HepG2 (cell line): ENCODE results near the gene BCAS1. TPM values are rescaled to one million over a fixed set of nuclear protein-coding genes. Genes with fewer than 3 reads are reported as not detected.
A peak's percentile ranks its signal among the peaks of the same experiment; 100 is the strongest.

Experiments
- ATAC-seq: fragments of 200-7000 bp; cut with Tn5 transposase; 3 replicates; pipeline ENCODE4 v1.9.1; 2020; ENCODE audit warnings: mild to moderate bottlenecking, moderate library complexity
- BruUV-seq: library from RNA; stranded (reverse); fragments of 400-500 nt; replicated peaks from 2 replicates; lab custom pipeline; 2021; lab: Mats Ljungman, UMichigan
- CTCF ChIA-PET: fragments of 300-600 bp; formaldehyde crosslinking; extraction: SDS; loops from one replicate; lab custom pipeline; 2021; ENCODE audit warnings: low total read pairs, inconsistent platforms, low intra/inter-chr PET ratio; lab: Yijun Ruan, JAX
- POLR2A ChIA-PET: fragments of 350-600 bp; sonication (Branson Sonifier 250); formaldehyde crosslinking; loops from one replicate; lab custom pipeline; 2020; ENCODE audit warnings: antibody characterized with exemption, inconsistent platforms; lab: Yijun Ruan, JAX
- DNase-seq: peaks from one replicate; pipeline ENCODE4 v3.0.0-alpha.2; 2015; ENCODE audit warnings: low spot score
- FAIRE-seq: peaks from 3 replicates; lab custom pipeline; 2011; peaks lifted over from hg19 to GRCh38; lab: Jason Lieb, UNC
- H2AFZ ChIP-seq: one replicate; pipeline ENCODE4 v1.6.1; 2011; ENCODE audit warnings: low read length, inconsistent platforms
- H3K27ac ChIP-seq: fragments of 300-600 bp; 3 replicates; pipeline ENCODE4 v1.8.0; 2011; ENCODE audit warnings: mixed run types, mild to moderate bottlenecking, mixed read lengths, low read length, inconsistent platforms; ENCODE audit not compliant: insufficient read depth; ENCODE audit errors: extremely low read length
- H3K27me3 ChIP-seq, 2 experiments: fragments of 200-600 bp in 1 of 2; 2 replicates in 1 of 2; 3 replicates in 1 of 2; pipeline versions ENCODE4 v1.6.0 to v1.8.0; 2011; ENCODE audit warnings: low read length in 2 of 2, mild to moderate bottlenecking in 2 of 2, moderate library complexity in 2 of 2, inconsistent platforms in 1 of 2; ENCODE audit not compliant: insufficient read depth in 2 of 2, control insufficient read depth in 1 of 2
- H3K36me3 ChIP-seq, 2 experiments: fragments of 200-600 bp in 1 of 2; replicated peaks in 1 of 2; 2 replicates in 1 of 2; 3 replicates in 1 of 2; pipeline versions ENCODE4 v1.5.1 to v1.8.0; 2011; ENCODE audit warnings: low read length in 2 of 2, inconsistent platforms in 1 of 2; ENCODE audit not compliant: insufficient read depth in 2 of 2, control insufficient read depth in 1 of 2
- H3K4me1 ChIP-seq: 2 replicates; pipeline ENCODE4 v1.5.1; 2012; ENCODE audit warnings: low read length, inconsistent platforms; ENCODE audit not compliant: insufficient read depth
- H3K4me2 ChIP-seq: 2 replicates; pipeline ENCODE4 v1.6.0; 2011; ENCODE audit warnings: low read depth, low read length, inconsistent platforms
- H3K4me3 ChIP-seq, 3 experiments: fragments of 200-600 bp in 1 of 3; sonication (generic), shearing (Covaris generic) in 1 of 3; replicated peaks in 1 of 3; 2 replicates each; pipeline ENCODE4 v1.5.1; 2011 to 2016; ENCODE audit warnings: low read length in 3 of 3, inconsistent platforms in 2 of 3, low read depth in 2 of 3, mild to moderate bottlenecking in 2 of 3, control low read depth in 1 of 3, mixed read lengths in 1 of 3; ENCODE audit not compliant: insufficient read depth in 1 of 3
- H3K79me2 ChIP-seq: one replicate; pipeline ENCODE4 v1.6.1; 2011; ENCODE audit warnings: low read length, inconsistent platforms; ENCODE audit not compliant: insufficient read depth
- H3K9ac ChIP-seq: 2 replicates; pipeline ENCODE4 v1.6.0; 2011; ENCODE audit warnings: mild to moderate bottlenecking, low read depth, low read length, inconsistent platforms; ENCODE audit not compliant: insufficient read depth
- H3K9me3 ChIP-seq: 2 replicates; pipeline ENCODE4 v1.5.1; 2012; ENCODE audit warnings: mild to moderate bottlenecking, low read length
- H4K20me1 ChIP-seq: 2 replicates; pipeline ENCODE4 v1.6.0; 2011; ENCODE audit warnings: inconsistent platforms, mild to moderate bottlenecking, low read length, moderate library complexity; ENCODE audit not compliant: insufficient read depth
- ZNF629 ChIP-seq: sonication (generic); formaldehyde crosslinking; conservative IDR thresholded peaks from 2 replicates; pipeline ENCODE4 v1.5.0; 2020; ENCODE audit warnings: missing genetic modification reagents
- ZNF768 ChIP-seq: sonication (generic); formaldehyde crosslinking; IDR thresholded peaks from 2 replicates; pipeline ENCODE4 v1.4.0; 2020; ENCODE audit warnings: missing genetic modification reagents
- WGBS: methylation state at CpG from one replicate; pipeline ENCODE4 v1.1.6; 2017; ENCODE audit warnings: low lambda C conversion rate; 5-methylcytosine and 5-hydroxymethylcytosine counted together
- in situ Hi-C: cut with HindIII; loops from 2 replicates; pipeline ENCODE4 v1.10.0; 2017; ENCODE audit warnings: low pct_unique_long_range_greater_than_20kb; ENCODE audit not compliant: extremely low pct_ligation_motif_present
- intact Hi-C: fragments of 100-400 bp; cut with micrococcal nuclease; formaldehyde crosslinking; loops from one replicate; pipeline ENCODE4 v1.10.0; 2022; ENCODE audit not compliant: unreplicated experiment
- polyA plus RNA-seq, 8 experiments: library from polyadenylated mRNA; depleted of rRNA in 3 of 8; stranded (reverse) in 7 of 8; unstranded in 1 of 8; fragments of >200 nt; fragmentation: Illumina TruSeq in 4 of 8; extraction: Trizol in 4 of 8; gene quantifications; 2 replicates each; pipeline versions ENCODE4 v1.2.1 to v1.2.3, GENCODE V29; 2011 to 2016; ENCODE audit warnings: low read depth in 4 of 8, missing spikeins in 1 of 8, mixed read lengths in 1 of 8; ENCODE audit not compliant: insufficient read depth in 1 of 8
- total RNA-seq, 5 experiments: library from RNA; depleted of rRNA; stranded (reverse); fragments of >200 nt; fragmentation: Illumina TruSeq; extraction: Trizol; gene quantifications; 2 replicates each; pipeline ENCODE4 v1.2.3, GENCODE V29; 2016; ENCODE audit warnings: low read depth in 1 of 5
- TF ChIP-seq, protein P1 (sequence below): sonication (generic); formaldehyde crosslinking; IDR thresholded peaks from 2 replicates; pipeline ENCODE4 v1.4.0; 2020; ENCODE audit warnings: mild to moderate bottlenecking, missing genetic modification reagents

BCAS1 gene
- total and polyA plus RNA-seq, 2 of the 13 experiments (the other 11 are each of a cell fraction or from before 2014, with no cell fraction given) = 0.55 to 0.91 TPM

DNA sequence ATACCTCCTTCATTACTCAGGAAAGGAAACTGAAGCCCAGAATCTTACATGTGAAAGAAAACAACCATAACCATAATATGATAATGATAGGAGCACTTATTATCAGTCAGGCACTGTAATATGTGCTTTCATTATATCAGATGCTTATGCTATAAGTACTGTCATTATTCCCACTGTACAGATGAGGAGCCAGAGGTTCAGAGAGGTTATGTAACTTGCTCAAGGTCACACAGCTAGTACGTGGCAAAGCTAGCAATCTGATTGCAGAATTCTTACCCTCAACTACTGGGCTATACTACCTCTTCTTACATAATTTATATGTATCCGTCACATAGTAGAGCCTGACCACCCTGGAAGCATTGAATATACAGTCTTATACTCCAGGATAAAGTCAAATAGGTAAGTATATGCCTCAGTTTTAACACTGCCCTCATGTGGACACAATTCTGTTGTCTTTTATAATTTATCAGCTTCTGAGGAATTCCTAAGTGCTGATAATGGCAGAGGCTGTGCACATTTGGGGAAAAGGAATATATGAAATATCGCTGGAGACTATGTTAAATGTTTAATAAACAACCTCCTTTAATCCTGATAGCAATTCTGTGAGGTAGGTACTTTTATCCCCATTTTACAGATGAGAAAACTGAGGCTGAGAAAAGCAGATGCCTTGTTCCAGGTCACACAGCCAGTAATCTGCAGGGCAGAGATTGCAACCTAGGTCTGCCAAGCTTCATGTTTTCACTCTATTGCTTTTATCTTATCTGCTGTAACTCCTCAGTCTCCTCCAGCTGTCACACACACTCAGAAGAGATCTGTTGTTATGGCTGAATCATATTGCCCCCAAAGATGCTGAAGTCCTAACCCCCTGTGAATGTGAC is 13.4 kb downstream of the BCAS1 start:
- TF ChIP-seq ZNF629 (CRISPR knock-in tag) (peak; percentile 90), ZNF768 (peak; percentile 81; the same call in 1 of the 2 replicates)
- TF ChIP-seq, protein P1, sequence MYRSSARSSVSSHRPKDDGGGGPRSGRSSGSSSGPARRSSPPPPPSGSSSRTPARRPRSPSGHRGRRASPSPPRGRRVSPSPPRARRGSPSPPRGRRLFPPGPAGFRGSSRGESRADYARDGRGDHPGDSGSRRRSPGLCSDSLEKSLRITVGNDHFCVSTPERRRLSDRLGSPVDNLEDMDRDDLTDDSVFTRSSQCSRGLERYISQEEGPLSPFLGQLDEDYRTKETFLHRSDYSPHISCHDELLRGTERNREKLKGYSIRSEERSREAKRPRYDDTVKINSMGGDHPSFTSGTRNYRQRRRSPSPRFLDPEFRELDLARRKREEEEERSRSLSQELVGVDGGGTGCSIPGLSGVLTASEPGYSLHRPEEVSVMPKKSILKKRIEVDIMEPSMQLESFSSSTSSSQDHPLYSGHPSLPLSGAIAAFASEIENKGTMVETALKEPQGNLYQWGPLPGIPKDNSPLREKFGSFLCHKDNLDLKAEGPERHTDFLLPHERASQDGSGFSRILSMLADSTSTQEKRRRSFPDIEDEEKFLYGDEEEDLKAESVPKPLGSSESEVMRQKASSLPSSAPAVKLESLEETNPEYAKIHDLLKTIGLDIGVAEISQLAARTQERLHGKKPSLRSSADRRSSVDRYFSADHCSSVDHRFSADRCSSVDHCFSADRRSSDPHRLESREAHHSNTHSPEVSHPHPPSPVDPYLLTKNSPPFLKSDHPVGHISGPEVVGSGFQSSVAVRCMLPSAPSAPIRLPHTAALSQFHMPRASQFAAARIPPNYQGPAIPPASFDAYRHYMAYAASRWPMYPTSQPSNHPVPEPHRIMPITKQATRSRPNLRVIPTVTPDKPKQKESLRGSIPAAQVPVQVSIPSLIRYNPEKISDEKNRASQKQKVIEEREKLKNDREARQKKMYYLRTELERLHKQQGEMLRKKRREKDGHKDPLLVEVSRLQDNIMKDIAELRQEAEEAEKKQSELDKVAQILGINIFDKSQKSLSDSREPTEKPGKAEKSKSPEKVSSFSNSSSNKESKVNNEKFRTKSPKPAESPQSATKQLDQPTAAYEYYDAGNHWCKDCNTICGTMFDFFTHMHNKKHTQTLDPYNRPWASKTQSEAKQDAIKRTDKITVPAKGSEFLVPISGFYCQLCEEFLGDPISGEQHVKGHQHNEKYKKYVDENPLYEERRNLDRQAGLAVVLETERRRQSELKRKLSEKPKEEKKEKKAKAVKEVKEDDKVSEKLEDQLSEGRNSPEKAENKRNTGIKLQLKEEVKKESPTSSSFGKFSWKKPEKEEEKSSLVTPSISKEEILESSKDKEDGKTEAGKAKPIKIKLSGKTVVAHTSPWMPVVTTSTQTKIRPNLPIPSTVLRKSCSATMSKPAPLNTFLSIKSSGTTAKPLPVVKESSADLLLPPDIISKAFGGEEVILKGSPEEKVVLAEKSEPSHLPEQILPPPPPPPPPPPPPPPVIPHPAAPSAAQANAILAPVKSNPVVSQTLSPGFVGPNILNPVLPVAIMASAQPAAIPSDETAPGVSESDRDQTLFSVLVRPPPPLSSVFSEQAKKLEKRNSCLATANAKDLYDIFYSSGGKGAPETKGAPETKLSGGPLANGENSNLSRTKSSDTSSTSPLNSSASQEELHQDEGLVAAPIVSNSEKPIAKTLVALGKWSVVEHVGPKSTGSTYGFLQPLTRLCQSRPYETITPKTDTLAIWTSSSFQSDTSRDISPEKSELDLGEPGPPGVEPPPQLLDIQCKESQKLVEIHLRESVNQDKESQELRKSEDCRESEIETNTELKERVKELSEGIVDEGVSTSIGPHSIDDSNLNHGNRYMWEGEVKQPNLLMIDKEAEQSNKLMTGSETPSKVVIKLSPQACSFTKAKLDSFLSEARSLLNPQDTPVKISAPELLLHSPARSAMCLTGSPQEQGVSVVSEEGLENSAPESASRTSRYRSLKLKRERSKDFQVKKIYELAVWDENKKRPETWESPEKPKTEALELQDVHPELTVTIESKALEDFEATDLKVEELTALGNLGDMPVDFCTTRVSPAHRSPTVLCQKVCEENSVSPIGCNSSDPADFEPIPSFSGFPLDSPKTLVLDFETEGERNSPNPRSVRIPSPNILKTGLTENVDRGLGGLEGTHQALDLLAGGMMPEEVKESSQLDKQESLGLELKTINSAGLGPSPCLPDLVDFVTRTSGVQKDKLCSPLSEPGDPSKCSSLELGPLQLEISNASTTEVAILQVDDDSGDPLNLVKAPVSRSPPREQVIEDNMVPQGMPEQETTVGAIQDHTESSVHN (CRISPR knock-in tag) = no peak
- H3K4me2 ChIP-seq = no peak overlapping the region
- no peaks in the 10 kb centered on the region; a peak in 1 of 5 replicates for H3K27me3 ChIP-seq
- H2AFZ ChIP-seq = no peak overlapping the region
- POLR2A ChIA-PET = no interaction called here
- ATAC-seq (no peak), FAIRE-seq (no peak), DNase-seq (no peak)
- WGBS = 55% methylated on average over 3 of the region's 3 CpGs
- CTCF ChIA-PET = no interaction called here
- no peaks in the 10 kb centered on the region for H3K9me3 ChIP-seq
- no peaks in the 10 kb centered on the region for H4K20me1 ChIP-seq
- H3K79me2 ChIP-seq = no peaks in the 10 kb centered on the region
- H3K36me3 ChIP-seq = no peaks in the 10 kb centered on the region
- in situ Hi-C loops (no loop called here), intact Hi-C loops (no loop called here)
- BruUV-seq = no TSS peak
- H3K9ac ChIP-seq = no peak overlapping the region
- H3K27ac ChIP-seq = no peak overlapping the region
- no peaks in the 10 kb centered on the region for H3K4me1 ChIP-seq
- H3K4me3 ChIP-seq = no peak overlapping the region
